ENCODE results near the gene SH3BGR. TPM values are rescaled to one million over a fixed set of nuclear protein-coding genes. Genes with fewer than 3 reads are reported as not detected.

Gene SH3BGR
- polyA plus RNA-seq, 1 donor (not counting 4 experiments of a cell fraction or from before 2014, with no cell fraction given) = 1.4 TPM

DNA sequence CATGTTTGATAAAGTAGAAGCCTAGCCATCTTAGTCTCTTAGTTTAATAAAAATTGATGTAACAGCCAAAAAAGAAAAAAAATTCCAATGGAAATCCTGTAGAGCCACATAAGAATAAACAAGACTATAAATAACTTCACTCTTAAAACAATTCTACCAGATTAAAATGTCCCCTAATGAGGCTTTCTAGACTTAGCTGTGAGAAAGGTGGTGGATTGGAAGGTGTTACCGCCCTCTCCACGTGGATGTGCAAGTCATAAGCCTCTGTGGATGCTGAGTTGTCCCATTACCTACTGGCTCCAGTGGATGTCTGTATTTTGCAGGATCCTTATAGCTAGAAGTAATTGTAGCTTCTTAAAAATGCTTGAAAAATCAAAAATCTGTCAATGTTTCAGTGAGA is 20.8 kb upstream of the SH3BGR start:
- no peak overlapping the region for H3K27ac ChIP-seq (ENCODE audit: control insufficient read depth, insufficient read depth, low read length)
- H3K4me2 ChIP-seq (ENCODE audit: control insufficient read depth, extremely low read depth, insufficient read depth, low read depth, low read length) = no peak overlapping the region
- no peaks in the 10 kb centered on the region for H3K4me1 ChIP-seq (ENCODE audit: control insufficient read depth, extremely low read depth, insufficient read depth, low read length)
- H4K20me1 ChIP-seq (ENCODE audit: control insufficient read depth, extremely low read depth, insufficient read depth, low read length) = no peaks in the 10 kb centered on the region
- no peak overlapping the region for H3K9ac ChIP-seq (ENCODE audit: control insufficient read depth, extremely low read depth, insufficient read depth, low read length)
- H3K36me3 ChIP-seq (ENCODE audit: control insufficient read depth in 2 of 2, extremely low read depth in 1 of 2, insufficient read depth in 2 of 2, low read length in 2 of 2) = no peaks in the 10 kb centered on the region
- FAIRE-seq (no peak), DNase-seq (ENCODE audit: low read depth, low spot score) (no peak)
- no peak for TF ChIP-seq EZH2 (IDR thresholded peaks at IDR 0.05; ENCODE audit: low read length)
- TF ChIP-seq, protein P1, sequence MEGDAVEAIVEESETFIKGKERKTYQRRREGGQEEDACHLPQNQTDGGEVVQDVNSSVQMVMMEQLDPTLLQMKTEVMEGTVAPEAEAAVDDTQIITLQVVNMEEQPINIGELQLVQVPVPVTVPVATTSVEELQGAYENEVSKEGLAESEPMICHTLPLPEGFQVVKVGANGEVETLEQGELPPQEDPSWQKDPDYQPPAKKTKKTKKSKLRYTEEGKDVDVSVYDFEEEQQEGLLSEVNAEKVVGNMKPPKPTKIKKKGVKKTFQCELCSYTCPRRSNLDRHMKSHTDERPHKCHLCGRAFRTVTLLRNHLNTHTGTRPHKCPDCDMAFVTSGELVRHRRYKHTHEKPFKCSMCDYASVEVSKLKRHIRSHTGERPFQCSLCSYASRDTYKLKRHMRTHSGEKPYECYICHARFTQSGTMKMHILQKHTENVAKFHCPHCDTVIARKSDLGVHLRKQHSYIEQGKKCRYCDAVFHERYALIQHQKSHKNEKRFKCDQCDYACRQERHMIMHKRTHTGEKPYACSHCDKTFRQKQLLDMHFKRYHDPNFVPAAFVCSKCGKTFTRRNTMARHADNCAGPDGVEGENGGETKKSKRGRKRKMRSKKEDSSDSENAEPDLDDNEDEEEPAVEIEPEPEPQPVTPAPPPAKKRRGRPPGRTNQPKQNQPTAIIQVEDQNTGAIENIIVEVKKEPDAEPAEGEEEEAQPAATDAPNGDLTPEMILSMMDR (optimal IDR thresholded peaks at IDR 0.05 in 1 of 3, IDR thresholded peaks at IDR 0.05 in 1 of 3, conservative IDR thresholded peaks at IDR 0.05 in 1 of 3; ENCODE audit: extremely low read depth in 1 of 3, insufficient read depth in 2 of 3, low read length in 3 of 3) = no peak
- no peaks in the 10 kb centered on the region for H3K27me3 ChIP-seq (ENCODE audit: control insufficient read depth, extremely low read depth, insufficient read depth, low read length)
- dilution Hi-C loops (cut with MboI; ENCODE audit: extremely low pct_ligation_motif_present, low sequenced_read_pairs) = no loop called here
- no peak overlapping the region for H2AFZ ChIP-seq (ENCODE audit: control insufficient read depth, low read length)
- no peaks in the 10 kb centered on the region for H3K9me1 ChIP-seq (ENCODE audit: control insufficient read depth, extremely low read depth, insufficient read depth, low read length)
- no peaks in the 10 kb centered on the region for H3K9me3 ChIP-seq (ENCODE audit: control insufficient read depth, low read depth, low read length)
- no peak overlapping the region for H3K4me3 ChIP-seq (ENCODE audit: control insufficient read depth in 2 of 3, extremely low read depth in 1 of 3, insufficient read depth in 2 of 3, low read depth in 1 of 3, low read length in 3 of 3)
- no peaks in the 10 kb centered on the region for H3K79me2 ChIP-seq (ENCODE audit: control insufficient read depth, insufficient read depth, low read length)

DNA sequence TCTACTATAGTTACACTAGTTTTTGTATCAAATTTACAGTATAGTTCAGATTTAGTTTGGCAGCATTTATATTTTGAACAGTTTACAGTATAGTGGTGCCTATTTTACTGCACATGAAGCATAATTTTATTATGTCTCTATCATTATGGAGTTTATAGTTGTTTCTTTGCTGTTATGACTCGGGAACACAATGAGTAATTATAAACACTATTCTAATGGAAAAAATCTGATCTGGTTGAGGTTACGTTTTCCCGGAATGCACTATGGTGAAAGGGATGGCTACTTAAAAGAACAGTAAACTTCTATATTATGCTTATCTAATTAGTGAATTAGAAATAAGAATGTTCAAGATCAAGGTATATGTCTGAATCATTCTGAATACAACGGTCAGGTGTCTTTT is 16.8 kb upstream of the SH3BGR start:
- TF ChIP-seq, protein P1 (optimal IDR thresholded peaks at IDR 0.05 in 1 of 3, IDR thresholded peaks at IDR 0.05 in 1 of 3, conservative IDR thresholded peaks at IDR 0.05 in 1 of 3; ENCODE audit: extremely low read depth in 1 of 3, insufficient read depth in 2 of 3, low read length in 3 of 3) = no peak
- no peak for TF ChIP-seq EZH2 (IDR thresholded peaks at IDR 0.05; ENCODE audit: low read length)
- dilution Hi-C loops (cut with MboI; ENCODE audit: extremely low pct_ligation_motif_present, low sequenced_read_pairs) = no loop called here
- DNase-seq (ENCODE audit: low read depth, low spot score) = no peak
- no peak for FAIRE-seq
- Histone ChIP-seq H3K27ac (ENCODE audit: control insufficient read depth, insufficient read depth, low read length) (no peak overlapping the region), H3K4me3 (ENCODE audit: control insufficient read depth in 2 of 3, extremely low read depth in 1 of 3, insufficient read depth in 2 of 3, low read depth in 1 of 3, low read length in 3 of 3) (no peak overlapping the region), H3K9me3 (ENCODE audit: control insufficient read depth, low read depth, low read length) (no peaks in the 10 kb centered on the region), H3K4me2 (ENCODE audit: control insufficient read depth, extremely low read depth, insufficient read depth, low read depth, low read length) (no peak overlapping the region), H4K20me1 (ENCODE audit: control insufficient read depth, extremely low read depth, insufficient read depth, low read length) (no peaks in the 10 kb centered on the region), H3K27me3 (ENCODE audit: control insufficient read depth, extremely low read depth, insufficient read depth, low read length) (no peaks in the 10 kb centered on the region), H3K9ac (ENCODE audit: control insufficient read depth, extremely low read depth, insufficient read depth, low read length) (no peak overlapping the region), H3K36me3 (ENCODE audit: control insufficient read depth in 2 of 2, extremely low read depth in 1 of 2, insufficient read depth in 2 of 2, low read length in 2 of 2) (no peaks in the 10 kb centered on the region), H3K4me1 (ENCODE audit: control insufficient read depth, extremely low read depth, insufficient read depth, low read length) (no peaks in the 10 kb centered on the region), H3K9me1 (ENCODE audit: control insufficient read depth, extremely low read depth, insufficient read depth, low read length) (no peaks in the 10 kb centered on the region), H3K79me2 (ENCODE audit: control insufficient read depth, insufficient read depth, low read length) (no peaks in the 10 kb centered on the region), H2AFZ (ENCODE audit: control insufficient read depth, low read length) (no peak overlapping the region)
